Measurements from ENCODE around the gene PTPRM. TPM values are rescaled to one million over a fixed set of nuclear protein-coding genes. Genes with fewer than 3 reads are reported as not detected.

Gene PTPRM
- total and polyA plus RNA-seq, 4 donors: 9.2 to 23.0 (median 12.7) TPM

DNA sequence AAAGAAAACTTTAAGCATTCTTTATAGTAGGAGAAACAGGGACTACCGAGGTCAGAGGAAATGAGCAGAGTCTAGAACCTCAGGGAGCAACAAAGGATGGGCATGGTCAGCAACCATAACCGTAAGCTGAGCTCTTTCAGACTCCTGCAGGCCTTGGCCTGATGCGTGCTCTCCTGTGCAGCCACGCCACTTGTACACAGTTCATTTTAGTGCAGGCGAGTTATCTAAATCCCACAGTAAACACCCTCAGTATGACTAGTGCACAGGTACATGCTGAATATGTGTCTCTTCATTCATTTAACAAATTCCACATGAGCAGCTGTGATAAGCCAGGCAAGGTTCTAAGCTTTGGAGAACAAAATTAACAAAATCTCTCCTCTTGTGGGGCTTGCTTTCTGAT is 640.9 kb downstream of the PTPRM start:
- no peak for DNase-seq (ENCODE audit: low spot score)
- H3K36me3 ChIP-seq (ENCODE audit: control insufficient read depth in 4 of 4, insufficient read depth in 3 of 4, low read depth in 1 of 4, low read length in 3 of 4): no peaks in the 10 kb centered on the region
- TF ChIP-seq TAF1 (conservative IDR thresholded peaks at IDR 0.05): no peak
- TF ChIP-seq RXRA (IDR thresholded peaks at IDR 0.05): no peak
- TF ChIP-seq, protein P1, sequence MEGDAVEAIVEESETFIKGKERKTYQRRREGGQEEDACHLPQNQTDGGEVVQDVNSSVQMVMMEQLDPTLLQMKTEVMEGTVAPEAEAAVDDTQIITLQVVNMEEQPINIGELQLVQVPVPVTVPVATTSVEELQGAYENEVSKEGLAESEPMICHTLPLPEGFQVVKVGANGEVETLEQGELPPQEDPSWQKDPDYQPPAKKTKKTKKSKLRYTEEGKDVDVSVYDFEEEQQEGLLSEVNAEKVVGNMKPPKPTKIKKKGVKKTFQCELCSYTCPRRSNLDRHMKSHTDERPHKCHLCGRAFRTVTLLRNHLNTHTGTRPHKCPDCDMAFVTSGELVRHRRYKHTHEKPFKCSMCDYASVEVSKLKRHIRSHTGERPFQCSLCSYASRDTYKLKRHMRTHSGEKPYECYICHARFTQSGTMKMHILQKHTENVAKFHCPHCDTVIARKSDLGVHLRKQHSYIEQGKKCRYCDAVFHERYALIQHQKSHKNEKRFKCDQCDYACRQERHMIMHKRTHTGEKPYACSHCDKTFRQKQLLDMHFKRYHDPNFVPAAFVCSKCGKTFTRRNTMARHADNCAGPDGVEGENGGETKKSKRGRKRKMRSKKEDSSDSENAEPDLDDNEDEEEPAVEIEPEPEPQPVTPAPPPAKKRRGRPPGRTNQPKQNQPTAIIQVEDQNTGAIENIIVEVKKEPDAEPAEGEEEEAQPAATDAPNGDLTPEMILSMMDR (IDR thresholded peaks at IDR 0.05; ENCODE audit: low read depth, low read length, missing input control): no peak
- TF ChIP-seq FOXA1 (IDR thresholded peaks at IDR 0.05): no peak
- no peak for TF ChIP-seq EGR1 (IDR thresholded peaks at IDR 0.05; ENCODE audit: low read depth in 2 of 2)
- TF ChIP-seq, protein P2, sequence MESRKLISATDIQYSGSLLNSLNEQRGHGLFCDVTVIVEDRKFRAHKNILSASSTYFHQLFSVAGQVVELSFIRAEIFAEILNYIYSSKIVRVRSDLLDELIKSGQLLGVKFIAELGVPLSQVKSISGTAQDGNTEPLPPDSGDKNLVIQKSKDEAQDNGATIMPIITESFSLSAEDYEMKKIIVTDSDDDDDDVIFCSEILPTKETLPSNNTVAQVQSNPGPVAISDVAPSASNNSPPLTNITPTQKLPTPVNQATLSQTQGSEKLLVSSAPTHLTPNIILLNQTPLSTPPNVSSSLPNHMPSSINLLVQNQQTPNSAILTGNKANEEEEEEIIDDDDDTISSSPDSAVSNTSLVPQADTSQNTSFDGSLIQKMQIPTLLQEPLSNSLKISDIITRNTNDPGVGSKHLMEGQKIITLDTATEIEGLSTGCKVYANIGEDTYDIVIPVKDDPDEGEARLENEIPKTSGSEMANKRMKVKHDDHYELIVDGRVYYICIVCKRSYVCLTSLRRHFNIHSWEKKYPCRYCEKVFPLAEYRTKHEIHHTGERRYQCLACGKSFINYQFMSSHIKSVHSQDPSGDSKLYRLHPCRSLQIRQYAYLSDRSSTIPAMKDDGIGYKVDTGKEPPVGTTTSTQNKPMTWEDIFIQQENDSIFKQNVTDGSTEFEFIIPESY (IDR thresholded peaks at IDR 0.05): no peak
- TF ChIP-seq SP1 (IDR thresholded peaks at IDR 0.05): no peak
- TF ChIP-seq, protein P3, sequence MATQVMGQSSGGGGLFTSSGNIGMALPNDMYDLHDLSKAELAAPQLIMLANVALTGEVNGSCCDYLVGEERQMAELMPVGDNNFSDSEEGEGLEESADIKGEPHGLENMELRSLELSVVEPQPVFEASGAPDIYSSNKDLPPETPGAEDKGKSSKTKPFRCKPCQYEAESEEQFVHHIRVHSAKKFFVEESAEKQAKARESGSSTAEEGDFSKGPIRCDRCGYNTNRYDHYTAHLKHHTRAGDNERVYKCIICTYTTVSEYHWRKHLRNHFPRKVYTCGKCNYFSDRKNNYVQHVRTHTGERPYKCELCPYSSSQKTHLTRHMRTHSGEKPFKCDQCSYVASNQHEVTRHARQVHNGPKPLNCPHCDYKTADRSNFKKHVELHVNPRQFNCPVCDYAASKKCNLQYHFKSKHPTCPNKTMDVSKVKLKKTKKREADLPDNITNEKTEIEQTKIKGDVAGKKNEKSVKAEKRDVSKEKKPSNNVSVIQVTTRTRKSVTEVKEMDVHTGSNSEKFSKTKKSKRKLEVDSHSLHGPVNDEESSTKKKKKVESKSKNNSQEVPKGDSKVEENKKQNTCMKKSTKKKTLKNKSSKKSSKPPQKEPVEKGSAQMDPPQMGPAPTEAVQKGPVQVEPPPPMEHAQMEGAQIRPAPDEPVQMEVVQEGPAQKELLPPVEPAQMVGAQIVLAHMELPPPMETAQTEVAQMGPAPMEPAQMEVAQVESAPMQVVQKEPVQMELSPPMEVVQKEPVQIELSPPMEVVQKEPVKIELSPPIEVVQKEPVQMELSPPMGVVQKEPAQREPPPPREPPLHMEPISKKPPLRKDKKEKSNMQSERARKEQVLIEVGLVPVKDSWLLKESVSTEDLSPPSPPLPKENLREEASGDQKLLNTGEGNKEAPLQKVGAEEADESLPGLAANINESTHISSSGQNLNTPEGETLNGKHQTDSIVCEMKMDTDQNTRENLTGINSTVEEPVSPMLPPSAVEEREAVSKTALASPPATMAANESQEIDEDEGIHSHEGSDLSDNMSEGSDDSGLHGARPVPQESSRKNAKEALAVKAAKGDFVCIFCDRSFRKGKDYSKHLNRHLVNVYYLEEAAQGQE (IDR thresholded peaks at IDR 0.05): no peak
- no peak for TF ChIP-seq NR2F2 (IDR thresholded peaks at IDR 0.05)
- no peak for TF ChIP-seq HNF4G (IDR thresholded peaks at IDR 0.05)
- TF ChIP-seq GABPA (IDR thresholded peaks at IDR 0.05 in 1 of 2, conservative IDR thresholded peaks at IDR 0.05 in 1 of 2): no peak
- no peaks in the 10 kb centered on the region for H3K4me1 ChIP-seq (ENCODE audit: control insufficient read depth in 4 of 4, insufficient read depth in 4 of 4, low read length in 3 of 4)
- H3K4me3 ChIP-seq (ENCODE audit: low read depth in 1 of 3, low read length in 3 of 3): no peak overlapping the region
- H3K27ac ChIP-seq (ENCODE audit: low read depth in 1 of 2, low read length in 2 of 2): no peak overlapping the region
- no peak overlapping the region for H3K9ac ChIP-seq (ENCODE audit: low read depth in 1 of 2, low read length in 2 of 2)
- no peaks in the 10 kb centered on the region for H3K27me3 ChIP-seq (ENCODE audit: control insufficient read depth in 4 of 4, insufficient read depth in 4 of 4, low read length in 3 of 4)
- no peaks in the 10 kb centered on the region for H3K9me3 ChIP-seq (ENCODE audit: control insufficient read depth in 4 of 4, low read length in 3 of 4)
- WGBS: 94% methylated on average over 5 of the region's 5 CpGs

DNA sequence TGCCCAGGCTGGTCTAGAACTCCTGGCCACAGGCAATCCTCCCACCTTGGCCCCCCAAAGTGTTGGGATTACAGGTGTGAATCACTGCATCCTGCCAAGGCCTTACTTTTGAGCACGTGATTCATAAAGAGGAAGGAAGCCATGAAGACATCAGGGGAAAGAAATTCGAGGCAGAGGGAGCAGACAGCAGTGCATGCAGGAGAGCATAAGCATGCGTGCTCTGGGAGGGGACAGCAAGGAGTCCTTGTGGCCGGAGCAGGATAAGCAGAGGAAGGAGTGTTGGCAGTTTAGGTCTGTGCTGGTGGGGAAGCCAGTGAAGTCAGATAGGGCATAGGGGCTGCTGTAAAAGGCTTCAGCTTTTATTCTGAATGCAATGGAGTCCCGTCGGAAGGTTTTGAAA is 641.6 kb downstream of the PTPRM start:
- no peaks in the 10 kb centered on the region for H3K9me3 ChIP-seq (ENCODE audit: control insufficient read depth in 4 of 4, low read length in 3 of 4)
- H3K4me1 ChIP-seq (ENCODE audit: control insufficient read depth in 4 of 4, insufficient read depth in 4 of 4, low read length in 3 of 4): no peaks in the 10 kb centered on the region
- WGBS: 81% methylated on average over 6 of the region's 6 CpGs
- no peaks in the 10 kb centered on the region for H3K36me3 ChIP-seq (ENCODE audit: control insufficient read depth in 4 of 4, insufficient read depth in 3 of 4, low read depth in 1 of 4, low read length in 3 of 4)
- no peak overlapping the region for H3K9ac ChIP-seq (ENCODE audit: low read depth in 1 of 2, low read length in 2 of 2)
- no peak for DNase-seq (ENCODE audit: low spot score)
- no peak overlapping the region for H3K4me3 ChIP-seq (ENCODE audit: low read depth in 1 of 3, low read length in 3 of 3)
- no peaks in the 10 kb centered on the region for H3K27me3 ChIP-seq (ENCODE audit: control insufficient read depth in 4 of 4, insufficient read depth in 4 of 4, low read length in 3 of 4)
- no peak overlapping the region for H3K27ac ChIP-seq (ENCODE audit: low read depth in 1 of 2, low read length in 2 of 2)
- TF ChIP-seq YY1 (IDR thresholded peaks at IDR 0.05) (no peak), EGR1 (IDR thresholded peaks at IDR 0.05; ENCODE audit: low read depth in 2 of 2) (no peak), FOXA2 (IDR thresholded peaks at IDR 0.05) (no peak), GABPA (IDR thresholded peaks at IDR 0.05 in 1 of 2, conservative IDR thresholded peaks at IDR 0.05 in 1 of 2) (no peak), SP1 (IDR thresholded peaks at IDR 0.05) (no peak), RXRA (IDR thresholded peaks at IDR 0.05) (no peak), HNF4A (conservative IDR thresholded peaks at IDR 0.05) (no peak), JUND (IDR thresholded peaks at IDR 0.05) (no peak)
- TF ChIP-seq, protein P2 (IDR thresholded peaks at IDR 0.05): no peak
- TF ChIP-seq, protein P4, sequence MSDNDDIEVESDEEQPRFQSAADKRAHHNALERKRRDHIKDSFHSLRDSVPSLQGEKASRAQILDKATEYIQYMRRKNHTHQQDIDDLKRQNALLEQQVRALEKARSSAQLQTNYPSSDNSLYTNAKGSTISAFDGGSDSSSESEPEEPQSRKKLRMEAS (IDR thresholded peaks at IDR 0.05): no peak
- TF ChIP-seq, protein P3 (IDR thresholded peaks at IDR 0.05): no peak
- TF ChIP-seq, protein P1 (IDR thresholded peaks at IDR 0.05; ENCODE audit: low read depth, low read length, missing input control): no peak
